ENCODE measurements around the gene TSPAN32.
A peak's percentile ranks its signal among the peaks of the same experiment; 100 is the strongest.

Gene TSPAN32

DNA sequence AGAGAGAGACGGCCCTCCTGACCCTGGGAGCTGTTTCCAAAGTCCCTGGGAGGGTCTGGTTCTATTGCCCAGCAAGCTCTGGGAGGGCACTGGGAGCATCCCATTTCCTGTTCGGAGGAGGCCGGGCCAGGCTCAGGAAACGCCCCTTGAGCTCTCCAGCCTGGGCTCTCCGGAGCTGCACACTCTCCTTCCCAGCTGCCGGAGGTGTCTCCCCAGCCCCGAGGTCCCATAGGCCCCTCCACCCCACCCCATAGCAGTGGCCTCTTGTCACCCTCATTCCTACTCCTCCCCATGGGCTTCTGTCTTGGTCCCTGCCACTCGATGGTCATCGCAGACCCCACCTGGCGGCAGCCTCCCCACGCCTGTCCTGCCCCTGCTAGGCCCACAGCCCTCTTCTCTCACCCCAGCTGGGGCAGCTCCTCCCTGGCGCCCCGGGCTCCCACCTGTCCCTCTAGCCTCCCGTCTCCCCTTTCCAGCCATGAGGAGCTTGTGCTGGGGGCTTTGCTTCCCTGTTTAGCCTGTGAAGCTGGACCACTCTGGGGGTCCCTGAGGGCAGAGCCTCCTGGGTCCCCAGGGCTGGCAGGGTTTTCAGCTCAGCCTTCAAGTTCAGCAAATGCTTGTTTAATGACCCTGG is 2.8 kb downstream of the TSPAN32 start:
- TF ChIP-seq PPARA (CRISPR knock-in tag; IDR thresholded peaks at IDR 0.05; ENCODE audit: borderline replicate concordance) = no peak
- no peak for TF ChIP-seq ARNTL (CRISPR knock-in tag; IDR thresholded peaks at IDR 0.05; ENCODE audit: borderline replicate concordance, low read depth)
- no peak for TF ChIP-seq TCF4 (CRISPR knock-in tag; IDR thresholded peaks at IDR 0.05; ENCODE audit: borderline replicate concordance)
- TF ChIP-seq ZFP3 (CRISPR knock-in tag; IDR thresholded peaks at IDR 0.05) = no peak
- no peak for TF ChIP-seq ISL1 (CRISPR knock-in tag; IDR thresholded peaks at IDR 0.05)
- TF ChIP-seq, protein P1, sequence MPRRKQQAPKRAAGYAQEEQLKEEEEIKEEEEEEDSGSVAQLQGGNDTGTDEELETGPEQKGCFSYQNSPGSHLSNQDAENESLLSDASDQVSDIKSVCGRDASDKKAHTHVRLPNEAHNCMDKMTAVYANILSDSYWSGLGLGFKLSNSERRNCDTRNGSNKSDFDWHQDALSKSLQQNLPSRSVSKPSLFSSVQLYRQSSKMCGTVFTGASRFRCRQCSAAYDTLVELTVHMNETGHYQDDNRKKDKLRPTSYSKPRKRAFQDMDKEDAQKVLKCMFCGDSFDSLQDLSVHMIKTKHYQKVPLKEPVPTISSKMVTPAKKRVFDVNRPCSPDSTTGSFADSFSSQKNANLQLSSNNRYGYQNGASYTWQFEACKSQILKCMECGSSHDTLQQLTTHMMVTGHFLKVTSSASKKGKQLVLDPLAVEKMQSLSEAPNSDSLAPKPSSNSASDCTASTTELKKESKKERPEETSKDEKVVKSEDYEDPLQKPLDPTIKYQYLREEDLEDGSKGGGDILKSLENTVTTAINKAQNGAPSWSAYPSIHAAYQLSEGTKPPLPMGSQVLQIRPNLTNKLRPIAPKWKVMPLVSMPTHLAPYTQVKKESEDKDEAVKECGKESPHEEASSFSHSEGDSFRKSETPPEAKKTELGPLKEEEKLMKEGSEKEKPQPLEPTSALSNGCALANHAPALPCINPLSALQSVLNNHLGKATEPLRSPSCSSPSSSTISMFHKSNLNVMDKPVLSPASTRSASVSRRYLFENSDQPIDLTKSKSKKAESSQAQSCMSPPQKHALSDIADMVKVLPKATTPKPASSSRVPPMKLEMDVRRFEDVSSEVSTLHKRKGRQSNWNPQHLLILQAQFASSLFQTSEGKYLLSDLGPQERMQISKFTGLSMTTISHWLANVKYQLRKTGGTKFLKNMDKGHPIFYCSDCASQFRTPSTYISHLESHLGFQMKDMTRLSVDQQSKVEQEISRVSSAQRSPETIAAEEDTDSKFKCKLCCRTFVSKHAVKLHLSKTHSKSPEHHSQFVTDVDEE (CRISPR knock-in tag; IDR thresholded peaks at IDR 0.05) = no peak
- no peak for TF ChIP-seq ZNF8 (CRISPR knock-in tag; IDR thresholded peaks at IDR 0.05)
- no peak for ATAC-seq

DNA sequence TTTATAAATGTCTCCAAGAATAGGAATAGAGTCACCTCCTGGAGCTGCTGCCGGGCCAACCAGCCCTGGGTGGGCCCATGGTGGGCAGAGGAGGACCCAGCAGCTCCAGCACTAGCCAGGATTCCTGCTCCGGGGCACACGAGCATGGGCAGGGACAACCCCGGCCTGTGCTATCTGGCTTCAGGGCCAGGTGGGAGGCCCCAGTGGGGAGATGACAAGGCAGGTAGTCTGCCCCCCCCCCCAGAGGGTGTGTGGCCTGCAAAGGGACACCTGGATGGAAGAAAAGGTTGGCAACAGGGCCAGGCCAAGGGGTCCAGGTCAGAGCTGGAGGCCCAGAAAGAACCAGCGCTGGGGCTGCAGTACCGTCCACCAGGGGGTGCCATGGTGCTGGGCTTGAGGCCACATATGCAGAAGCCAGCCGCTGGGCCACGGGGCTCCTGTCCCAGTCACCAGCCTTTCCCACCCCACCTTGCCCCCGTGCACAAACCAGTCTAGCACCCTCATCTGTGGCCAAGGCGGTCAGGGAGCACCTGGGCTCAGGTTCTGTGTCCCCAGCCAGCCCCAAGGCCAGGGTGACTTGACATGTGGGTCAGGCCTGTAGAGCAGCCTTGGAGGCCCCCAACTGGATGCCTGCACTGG is 3.4 kb downstream of the TSPAN32 start:
- ATAC-seq = peak; percentile 87
- no peak for TF ChIP-seq OSR1 (CRISPR knock-in tag; IDR thresholded peaks at IDR 0.05)
- TF ChIP-seq GLIS3 (CRISPR knock-in tag; IDR thresholded peaks at IDR 0.05) = no peak
- TF ChIP-seq ZFP3 (CRISPR knock-in tag; IDR thresholded peaks at IDR 0.05) = no peak
- TF ChIP-seq ZNF565 (CRISPR knock-in tag; conservative IDR thresholded peaks at IDR 0.05; ENCODE audit: low read depth) = no peak
- no peak for TF ChIP-seq ARNTL (CRISPR knock-in tag; IDR thresholded peaks at IDR 0.05; ENCODE audit: borderline replicate concordance, low read depth)
- TF ChIP-seq, protein P2, sequence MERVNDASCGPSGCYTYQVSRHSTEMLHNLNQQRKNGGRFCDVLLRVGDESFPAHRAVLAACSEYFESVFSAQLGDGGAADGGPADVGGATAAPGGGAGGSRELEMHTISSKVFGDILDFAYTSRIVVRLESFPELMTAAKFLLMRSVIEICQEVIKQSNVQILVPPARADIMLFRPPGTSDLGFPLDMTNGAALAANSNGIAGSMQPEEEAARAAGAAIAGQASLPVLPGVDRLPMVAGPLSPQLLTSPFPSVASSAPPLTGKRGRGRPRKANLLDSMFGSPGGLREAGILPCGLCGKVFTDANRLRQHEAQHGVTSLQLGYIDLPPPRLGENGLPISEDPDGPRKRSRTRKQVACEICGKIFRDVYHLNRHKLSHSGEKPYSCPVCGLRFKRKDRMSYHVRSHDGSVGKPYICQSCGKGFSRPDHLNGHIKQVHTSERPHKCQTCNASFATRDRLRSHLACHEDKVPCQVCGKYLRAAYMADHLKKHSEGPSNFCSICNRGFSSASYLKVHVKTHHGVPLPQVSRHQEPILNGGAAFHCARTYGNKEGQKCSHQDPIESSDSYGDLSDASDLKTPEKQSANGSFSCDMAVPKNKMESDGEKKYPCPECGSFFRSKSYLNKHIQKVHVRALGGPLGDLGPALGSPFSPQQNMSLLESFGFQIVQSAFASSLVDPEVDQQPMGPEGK (CRISPR knock-in tag; IDR thresholded peaks at IDR 0.05; ENCODE audit: borderline replicate concordance) = no peak
- TF ChIP-seq SNAI2 (CRISPR knock-in tag; IDR thresholded peaks at IDR 0.05) = no peak
- TF ChIP-seq ISL1 (CRISPR knock-in tag; IDR thresholded peaks at IDR 0.05) = no peak

DNA sequence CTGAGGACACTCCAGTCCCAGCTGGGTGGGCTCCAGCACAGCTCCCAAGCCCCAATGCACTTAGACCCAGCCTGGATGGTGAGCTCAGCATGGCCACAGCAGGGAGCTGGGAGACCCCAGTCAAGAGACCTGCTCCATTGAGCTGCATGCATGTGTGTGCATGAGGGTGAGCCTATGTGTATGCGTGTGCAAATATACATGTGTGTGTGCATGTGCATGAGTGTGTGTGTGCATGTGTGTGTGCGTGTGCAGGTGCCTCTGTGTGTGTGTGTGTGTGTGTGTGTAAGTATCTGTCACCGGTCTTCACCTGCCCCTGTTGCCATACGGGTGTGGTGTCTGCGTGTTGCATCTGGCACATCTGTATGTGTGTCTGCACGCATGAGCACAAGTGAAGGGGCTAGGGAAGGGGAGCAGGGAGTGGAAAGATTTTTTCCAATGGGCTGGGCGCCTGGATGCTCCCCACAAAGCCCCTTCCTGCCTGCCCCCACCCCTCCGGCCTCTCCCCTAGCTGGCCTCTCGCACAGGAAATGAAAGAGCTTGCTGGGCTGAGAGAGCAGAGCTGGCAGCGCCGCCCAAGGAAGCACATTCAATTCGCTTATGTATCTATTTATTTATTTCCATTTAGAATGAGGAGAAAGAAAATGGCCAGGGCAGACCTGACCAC is 4.1 kb downstream of the TSPAN32 start:
- ATAC-seq = peak; percentile 32
- no peak for TF ChIP-seq PPARA (CRISPR knock-in tag; IDR thresholded peaks at IDR 0.05; ENCODE audit: borderline replicate concordance)
- TF ChIP-seq RARB (CRISPR knock-in tag; IDR thresholded peaks at IDR 0.05) = no peak
- TF ChIP-seq, protein P2 (CRISPR knock-in tag; IDR thresholded peaks at IDR 0.05; ENCODE audit: borderline replicate concordance) = no peak
- TF ChIP-seq SNAI2 (CRISPR knock-in tag; IDR thresholded peaks at IDR 0.05) = no peak
- no peak for TF ChIP-seq BACH2 (CRISPR knock-in tag; IDR thresholded peaks at IDR 0.05; ENCODE audit: borderline replicate concordance)
- no peak for TF ChIP-seq ZFP3 (CRISPR knock-in tag; IDR thresholded peaks at IDR 0.05)
- no peak for TF ChIP-seq ZNF70 (CRISPR knock-in tag; IDR thresholded peaks at IDR 0.05)
- TF ChIP-seq, protein P3, sequence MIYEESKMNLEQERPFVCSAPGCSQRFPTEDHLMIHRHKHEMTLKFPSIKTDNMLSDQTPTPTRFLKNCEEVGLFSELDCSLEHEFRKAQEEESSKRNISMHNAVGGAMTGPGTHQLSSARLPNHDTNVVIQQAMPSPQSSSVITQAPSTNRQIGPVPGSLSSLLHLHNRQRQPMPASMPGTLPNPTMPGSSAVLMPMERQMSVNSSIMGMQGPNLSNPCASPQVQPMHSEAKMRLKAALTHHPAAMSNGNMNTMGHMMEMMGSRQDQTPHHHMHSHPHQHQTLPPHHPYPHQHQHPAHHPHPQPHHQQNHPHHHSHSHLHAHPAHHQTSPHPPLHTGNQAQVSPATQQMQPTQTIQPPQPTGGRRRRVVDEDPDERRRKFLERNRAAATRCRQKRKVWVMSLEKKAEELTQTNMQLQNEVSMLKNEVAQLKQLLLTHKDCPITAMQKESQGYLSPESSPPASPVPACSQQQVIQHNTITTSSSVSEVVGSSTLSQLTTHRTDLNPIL (CRISPR knock-in tag; IDR thresholded peaks at IDR 0.05; ENCODE audit: low read depth) = no peak
- TF ChIP-seq ESRRG (CRISPR knock-in tag; IDR thresholded peaks at IDR 0.05) = no peak
- TF ChIP-seq, protein P4, sequence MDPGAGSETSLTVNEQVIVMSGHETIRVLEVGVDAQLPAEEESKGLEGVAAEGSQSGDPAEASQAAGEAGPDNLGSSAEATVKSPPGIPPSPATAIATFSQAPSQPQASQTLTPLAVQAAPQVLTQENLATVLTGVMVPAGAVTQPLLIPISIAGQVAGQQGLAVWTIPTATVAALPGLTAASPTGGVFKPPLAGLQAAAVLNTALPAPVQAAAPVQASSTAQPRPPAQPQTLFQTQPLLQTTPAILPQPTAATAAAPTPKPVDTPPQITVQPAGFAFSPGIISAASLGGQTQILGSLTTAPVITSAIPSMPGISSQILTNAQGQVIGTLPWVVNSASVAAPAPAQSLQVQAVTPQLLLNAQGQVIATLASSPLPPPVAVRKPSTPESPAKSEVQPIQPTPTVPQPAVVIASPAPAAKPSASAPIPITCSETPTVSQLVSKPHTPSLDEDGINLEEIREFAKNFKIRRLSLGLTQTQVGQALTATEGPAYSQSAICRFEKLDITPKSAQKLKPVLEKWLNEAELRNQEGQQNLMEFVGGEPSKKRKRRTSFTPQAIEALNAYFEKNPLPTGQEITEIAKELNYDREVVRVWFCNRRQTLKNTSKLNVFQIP (CRISPR knock-in tag; IDR thresholded peaks at IDR 0.05; ENCODE audit: borderline replicate concordance, low read depth) = no peak
- no peak for TF ChIP-seq ARNTL (CRISPR knock-in tag; IDR thresholded peaks at IDR 0.05; ENCODE audit: borderline replicate concordance, low read depth)
- TF ChIP-seq ZNF565 (CRISPR knock-in tag; conservative IDR thresholded peaks at IDR 0.05; ENCODE audit: low read depth) = no peak
- no peak for TF ChIP-seq OSR1 (CRISPR knock-in tag; IDR thresholded peaks at IDR 0.05)
- no peak for TF ChIP-seq CSDC2 (CRISPR knock-in tag; IDR thresholded peaks at IDR 0.05)
- TF ChIP-seq ZFP30 (CRISPR knock-in tag; IDR thresholded peaks at IDR 0.05) = no peak

Data from SK-N-SH treated with all-trans-retinoic acid at 6 μM for 48 hours (cell line).